NCI-H446 (cell line): ENCODE results near the gene PASD1.

Source experiments
- DNase-seq, 2 experiments: peaks; one replicate each; lab custom pipeline; 2025; lab: John Stamatoyannopoulos, UW

Gene PASD1

GRCh38 chrX:151702026-151702714 is 138.7 kb downstream of the PASD1 start:
- no peak for DNase-seq

- no peak for DNase-seq
Observed at GRCh38 chrX:151702741-151703340, 139.4 kb downstream of the PASD1 start.

GRCh38 chrX:151703487-151703886 is 140.0 kb downstream of the PASD1 start:
- no peak for DNase-seq

DNA sequence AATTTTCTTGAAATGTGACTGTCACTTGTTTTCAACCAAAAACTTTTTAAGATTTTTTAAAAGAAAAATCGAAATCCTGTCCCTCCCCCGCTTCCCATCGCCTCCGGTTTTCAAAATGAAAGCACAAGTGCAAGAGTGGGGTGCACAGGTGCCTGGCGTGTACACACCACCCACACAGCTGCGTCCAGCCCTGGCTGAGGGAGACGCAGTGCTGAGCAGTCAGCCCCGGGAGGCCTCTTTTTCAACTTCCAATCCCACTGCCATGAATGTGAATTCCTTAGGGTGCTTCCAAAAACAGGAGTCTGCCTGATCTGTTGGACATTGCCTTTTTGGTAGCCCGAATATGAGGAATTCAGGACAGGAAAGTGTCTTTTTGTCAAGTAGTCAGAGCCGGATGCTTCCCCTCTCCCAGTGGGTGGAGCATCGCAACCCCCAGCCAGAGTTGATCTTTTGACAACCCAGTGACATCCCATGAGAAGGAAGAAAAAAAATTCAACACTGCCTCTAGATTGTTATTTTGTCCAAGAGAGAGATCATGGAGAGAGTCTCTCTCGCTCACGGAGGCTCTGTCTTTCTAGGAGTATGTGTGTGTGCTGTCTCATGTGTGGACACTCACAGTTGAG is 140.7 kb downstream of the PASD1 start:
- no peak for DNase-seq

DNA sequence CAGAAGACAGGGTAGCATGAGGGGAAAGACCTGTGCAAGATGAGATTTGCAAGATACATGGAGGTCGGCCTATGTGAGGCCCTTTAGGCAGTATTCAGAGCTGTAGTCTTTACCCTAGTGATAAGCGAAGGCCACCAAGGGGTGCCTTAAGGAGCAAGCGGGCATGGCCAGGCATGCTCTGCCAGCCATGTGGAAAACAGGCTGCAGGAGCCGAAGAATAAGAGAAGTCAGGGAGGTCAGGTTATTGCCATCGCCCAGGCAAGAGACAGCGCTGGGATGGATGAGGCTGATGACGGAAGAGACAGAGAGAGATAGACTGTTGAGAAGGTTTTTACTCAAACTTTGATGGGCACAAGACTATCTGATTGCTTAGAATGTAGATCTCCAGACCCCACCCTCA is 145.3 kb downstream of the PASD1 start:
- no peak for DNase-seq

DNA sequence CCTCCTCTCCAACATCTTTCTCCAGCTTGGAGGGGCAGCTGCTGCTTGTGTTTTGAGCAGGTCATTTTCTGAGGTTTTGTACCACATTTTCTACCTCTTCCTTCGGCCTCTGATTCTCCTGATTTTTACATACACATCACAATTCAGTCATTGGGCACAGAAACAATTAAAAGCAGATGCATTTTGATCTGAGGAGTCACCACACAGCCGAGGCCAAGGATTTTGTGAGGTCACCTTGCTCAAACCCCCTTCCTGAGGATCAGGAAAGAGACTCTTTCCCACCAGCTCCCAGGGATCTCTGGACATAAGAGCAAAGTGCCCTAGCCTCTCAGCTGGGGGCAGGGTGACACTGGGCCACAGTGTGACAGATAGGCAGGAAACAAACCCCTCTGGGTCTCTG is 147.0 kb downstream of the PASD1 start:
- DNase-seq, result no peak

- no peak for DNase-seq
Observed at GRCh38 chrX:151711154-151711553, 147.7 kb downstream of the PASD1 start.

DNA sequence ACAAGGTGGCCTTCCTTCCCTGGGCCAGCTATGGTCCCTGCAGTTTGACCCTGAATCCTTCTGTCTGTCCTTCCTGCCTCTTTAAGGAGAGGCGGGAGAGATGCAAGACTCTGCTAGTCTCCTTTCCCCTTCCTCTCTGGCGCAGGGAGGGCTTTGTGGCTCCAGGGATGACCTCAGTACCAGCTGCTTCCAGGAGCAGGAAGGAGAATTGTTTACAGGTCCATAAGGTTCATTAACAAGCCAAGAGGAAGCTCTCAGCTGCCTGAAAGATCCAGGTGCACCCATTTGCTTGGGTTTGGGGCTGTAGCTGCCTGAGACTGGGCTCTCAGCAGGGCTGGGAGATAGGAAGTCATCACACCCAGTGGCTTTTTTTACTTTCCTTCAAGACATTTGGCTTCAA is 148.3 kb downstream of the PASD1 start:
- DNase-seq, result no peak

- DNase-seq, result no peak
Observed at GRCh38 chrX:151712253-151712652, 148.8 kb downstream of the PASD1 start.

DNA sequence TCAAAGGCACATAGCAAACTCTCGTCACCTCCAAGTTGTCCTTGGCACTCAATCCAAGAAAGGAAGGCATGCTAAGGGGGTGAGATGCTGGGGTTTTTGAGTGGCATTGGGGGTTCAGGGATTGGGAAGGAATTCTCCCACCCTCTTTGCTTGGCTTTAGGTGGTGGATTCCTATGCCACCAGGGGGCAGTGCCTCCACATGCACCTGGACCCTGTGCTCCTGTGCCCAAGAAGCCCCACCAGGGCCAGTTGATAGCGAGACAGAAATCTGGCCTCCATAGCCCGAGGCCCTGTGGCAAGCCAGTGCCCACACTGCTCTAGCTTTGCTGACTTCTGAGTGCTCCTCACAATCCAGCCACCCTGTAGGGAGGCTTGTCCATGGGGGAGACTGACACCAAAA is 150.4 kb downstream of the PASD1 start:
- DNase-seq, result no peak

DNA sequence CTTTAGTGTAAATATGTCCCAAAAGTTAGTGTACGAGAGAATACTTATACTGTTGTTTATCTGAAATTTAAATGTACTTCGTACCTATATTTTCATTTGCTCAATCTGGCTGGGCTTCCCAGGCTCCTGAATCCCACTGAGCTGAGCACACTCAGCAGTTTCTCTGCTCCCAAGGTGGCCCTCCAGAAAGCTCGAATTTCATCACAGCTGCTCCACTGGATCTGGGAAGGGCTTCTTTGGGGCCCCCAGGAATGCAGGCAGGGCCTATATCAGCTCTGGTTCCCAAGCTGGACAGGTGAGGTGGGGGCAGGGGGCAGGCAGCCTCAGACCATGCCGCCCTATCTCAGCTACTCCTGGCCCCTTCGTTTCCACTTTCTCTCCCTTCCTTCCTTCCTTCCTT is 150.9 kb downstream of the PASD1 start:
- DNase-seq, result no peak

- no peak for DNase-seq
Observed at GRCh38 chrX:151715752-151716151, 152.3 kb downstream of the PASD1 start, which contains the start of gene FATE1. TSS of gene FATE1 (plus strand) at chrX:151716035. CDS start at chrX:151716120, 85 bp downstream.

GRCh38 chrX:151722241-151722846 is 158.9 kb downstream of the PASD1 start:
- no peak for DNase-seq

DNA sequence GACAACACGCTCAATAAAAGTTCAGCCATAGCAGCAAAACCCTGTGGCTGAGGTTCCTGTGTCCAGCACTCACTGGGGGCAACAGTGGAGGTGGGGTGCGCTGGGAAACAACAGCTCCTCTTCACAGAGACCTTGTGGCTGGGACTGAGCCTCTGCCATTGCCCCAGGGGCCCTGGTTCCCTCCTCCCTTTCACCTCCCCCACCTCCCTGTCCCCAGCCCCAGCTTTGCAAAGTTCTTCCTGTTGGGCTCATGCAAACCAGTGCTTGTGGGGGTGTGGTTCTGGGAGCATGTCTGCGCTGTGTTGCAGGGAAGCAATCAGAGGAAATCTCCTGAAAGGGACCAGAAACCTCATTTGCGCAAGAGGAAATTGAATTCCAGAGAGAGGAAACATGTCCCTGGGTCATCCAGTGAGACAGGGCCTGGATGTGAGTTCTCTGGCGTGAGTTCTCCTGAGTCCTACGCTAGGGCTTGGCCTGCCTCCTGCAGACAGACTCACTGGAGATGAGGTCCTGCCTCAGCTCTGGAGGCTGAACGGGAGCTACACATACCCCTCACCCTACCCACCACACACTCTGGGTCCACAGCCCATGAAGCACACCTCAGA is 159.8 kb downstream of the PASD1 start:
- no peak for DNase-seq

- no peak for DNase-seq
Observed at GRCh38 chrX:151724563-151725337, 161.3 kb downstream of the PASD1 start.

- DNase-seq, result no peak
Observed at GRCh38 chrX:151725338-151725614, 161.8 kb downstream of the PASD1 start.
